Loucy (cell line): Measurements from ENCODE around the gene ZNF423.

Experiments used
- H2AFZ ChIP-seq: fragments of 200-600 bp; sonication (generic); 2 replicates; pipeline ENCODE4 v1.6.0; 2016; ENCODE audit warnings: antibody characterized with exemption, mild to moderate bottlenecking, low read length, moderate library complexity
- H3F3A ChIP-seq: fragments of 200-600 bp; 2 replicates; pipeline ENCODE4 v1.6.0; 2016; ENCODE audit warnings: antibody characterized with exemption, low read depth, mild to moderate bottlenecking
- H3K27me3 ChIP-seq: fragments of 200-600 bp; sonication (generic); 2 replicates; pipeline ENCODE4 v1.6.1; 2014; ENCODE audit warnings: low read length, mild to moderate bottlenecking; ENCODE audit not compliant: insufficient read depth, poor library complexity, severe bottlenecking
- H3K36me3 ChIP-seq: fragments of 200-600 bp; sonication (generic); 2 replicates; pipeline ENCODE4 v1.6.1; 2016; ENCODE audit warnings: low read length; ENCODE audit not compliant: insufficient read depth
- H3K4me1 ChIP-seq: fragments of 200-600 bp; sonication (generic); 2 replicates; pipeline ENCODE4 v1.5.1; 2014; ENCODE audit warnings: low read length, mild to moderate bottlenecking; ENCODE audit not compliant: insufficient read depth, poor library complexity, severe bottlenecking
- H3K4me2 ChIP-seq: fragments of 200-600 bp; sonication (generic); 2 replicates; pipeline ENCODE4 v1.6.0; 2014; ENCODE audit warnings: antibody characterized with exemption, low read length, low read depth, mild to moderate bottlenecking; ENCODE audit not compliant: poor library complexity, severe bottlenecking
- H3K4me3 ChIP-seq: fragments of 200-600 bp; sonication (generic); 2 replicates; pipeline ENCODE4 v1.5.1; 2014; ENCODE audit warnings: low read length, mild to moderate bottlenecking, mixed read lengths; ENCODE audit not compliant: poor library complexity, severe bottlenecking
- H3K79me2 ChIP-seq: fragments of 200-600 bp; sonication (generic); 2 replicates; pipeline ENCODE4 v1.6.1; 2014; ENCODE audit warnings: low read length; ENCODE audit not compliant: insufficient read depth
- H3K9ac ChIP-seq: fragments of 200-600 bp; sonication (generic); 2 replicates; pipeline ENCODE4 v1.6.0; 2014; ENCODE audit warnings: mild to moderate bottlenecking, low read depth, low read length, moderate library complexity; ENCODE audit not compliant: poor library complexity, severe bottlenecking
- H3K9me2 ChIP-seq: fragments of 200-600 bp; sonication (generic); replicated peaks from 2 replicates; pipeline ENCODE4 v1.6.1; 2016; ENCODE audit warnings: low read depth, low read length, mixed read lengths
- H3K9me3 ChIP-seq: fragments of 200-600 bp; sonication (generic); 2 replicates; pipeline ENCODE4 v1.6.1; 2014; ENCODE audit warnings: mild to moderate bottlenecking, antibody characterized with exemption, low read length, low read depth; ENCODE audit not compliant: insufficient read depth
- H4K20me1 ChIP-seq: fragments of 200-600 bp; sonication (generic); 2 replicates; pipeline ENCODE4 v1.6.0; 2014; ENCODE audit warnings: antibody characterized with exemption, low read length, mild to moderate bottlenecking; ENCODE audit not compliant: insufficient read depth, poor library complexity, severe bottlenecking
- EZH2phosphoT487 ChIP-seq: fragments of 200-600 bp; IDR thresholded peaks from 2 replicates; pipeline ENCODE4 v1.6.1; 2018; ENCODE audit warnings: antibody characterized with exemption, mild to moderate bottlenecking, moderate library complexity, borderline replicate concordance
- TF ChIP-seq, protein P1 (sequence below): fragments of 200-600 bp; sonication (generic); conservative IDR thresholded peaks from 2 replicates; pipeline ENCODE4 v1.5.1; 2014; ENCODE audit warnings: mild to moderate bottlenecking, antibody characterized with exemption, low read length

Gene ZNF423

DNA sequence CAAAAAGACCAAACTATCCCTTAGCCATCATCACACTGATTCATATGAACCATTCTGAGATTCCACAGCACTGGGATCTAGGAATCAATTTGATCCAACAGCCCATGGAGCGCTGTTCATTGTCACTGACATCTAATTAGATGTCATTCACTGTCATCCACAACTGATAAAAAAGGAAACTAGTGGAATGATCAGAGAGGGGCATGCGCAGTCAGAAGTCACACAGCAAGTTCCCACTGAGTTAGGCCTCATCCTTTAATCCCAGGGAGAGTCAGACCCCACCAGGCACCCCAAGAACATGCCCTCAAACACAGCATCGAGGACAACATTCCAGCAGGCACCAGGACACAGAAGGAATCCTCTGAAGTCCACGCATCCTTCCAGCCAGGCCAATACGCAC lies 88.5 kb downstream of the ZNF423 start:
- Histone ChIP-seq H2AFZ (no peak overlapping the region), H3K36me3 (no peaks in the 10 kb centered on the region), H3K9me3 (no peaks in the 10 kb centered on the region), H3K9me2 (no peaks in the 10 kb centered on the region), H4K20me1 (no peaks in the 10 kb centered on the region), H3F3A (no peaks in the 10 kb centered on the region), H3K4me3 (no peak overlapping the region), H3K9ac (no peak overlapping the region), H3K79me2 (no peaks in the 10 kb centered on the region), H3K4me2 (no peak overlapping the region), H3K27me3 (no peaks in the 10 kb centered on the region), H3K4me1 (no peaks in the 10 kb centered on the region)
- TF ChIP-seq EZH2phosphoT487 = no peak
- TF ChIP-seq, protein P1, sequence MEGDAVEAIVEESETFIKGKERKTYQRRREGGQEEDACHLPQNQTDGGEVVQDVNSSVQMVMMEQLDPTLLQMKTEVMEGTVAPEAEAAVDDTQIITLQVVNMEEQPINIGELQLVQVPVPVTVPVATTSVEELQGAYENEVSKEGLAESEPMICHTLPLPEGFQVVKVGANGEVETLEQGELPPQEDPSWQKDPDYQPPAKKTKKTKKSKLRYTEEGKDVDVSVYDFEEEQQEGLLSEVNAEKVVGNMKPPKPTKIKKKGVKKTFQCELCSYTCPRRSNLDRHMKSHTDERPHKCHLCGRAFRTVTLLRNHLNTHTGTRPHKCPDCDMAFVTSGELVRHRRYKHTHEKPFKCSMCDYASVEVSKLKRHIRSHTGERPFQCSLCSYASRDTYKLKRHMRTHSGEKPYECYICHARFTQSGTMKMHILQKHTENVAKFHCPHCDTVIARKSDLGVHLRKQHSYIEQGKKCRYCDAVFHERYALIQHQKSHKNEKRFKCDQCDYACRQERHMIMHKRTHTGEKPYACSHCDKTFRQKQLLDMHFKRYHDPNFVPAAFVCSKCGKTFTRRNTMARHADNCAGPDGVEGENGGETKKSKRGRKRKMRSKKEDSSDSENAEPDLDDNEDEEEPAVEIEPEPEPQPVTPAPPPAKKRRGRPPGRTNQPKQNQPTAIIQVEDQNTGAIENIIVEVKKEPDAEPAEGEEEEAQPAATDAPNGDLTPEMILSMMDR = no peak

DNA sequence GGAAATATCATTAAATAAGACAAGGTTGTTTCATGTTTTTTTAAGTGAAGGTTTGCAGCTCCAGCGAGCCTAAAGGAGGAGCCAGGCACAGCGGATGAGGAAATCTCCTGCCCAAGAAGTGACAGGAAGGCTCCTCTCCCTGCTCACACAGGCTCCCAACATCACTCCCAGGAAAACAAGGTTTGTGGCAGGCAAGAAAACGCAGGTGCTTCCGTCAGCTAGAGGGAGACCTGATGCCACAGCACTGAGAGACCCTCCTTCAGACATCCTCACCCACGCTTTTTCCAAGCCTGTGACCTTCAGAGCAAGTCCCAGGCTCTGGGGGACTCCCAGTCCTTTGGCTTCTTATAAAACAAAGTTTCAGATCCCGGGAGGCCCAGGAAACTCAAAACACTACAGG lies 89.7 kb downstream of the ZNF423 start:
- Histone ChIP-seq H2AFZ (no peak overlapping the region), H3K4me1 (no peaks in the 10 kb centered on the region), H3K4me2 (no peak overlapping the region), H3K79me2 (no peaks in the 10 kb centered on the region), H3K9me2 (no peaks in the 10 kb centered on the region), H3K36me3 (no peaks in the 10 kb centered on the region), H4K20me1 (no peaks in the 10 kb centered on the region), H3K27me3 (no peaks in the 10 kb centered on the region), H3K9ac (no peak overlapping the region), H3F3A (no peaks in the 10 kb centered on the region), H3K9me3 (no peaks in the 10 kb centered on the region), H3K4me3 (no peak overlapping the region)
- no peak for TF ChIP-seq EZH2phosphoT487
- TF ChIP-seq, protein P1 = no peak

DNA sequence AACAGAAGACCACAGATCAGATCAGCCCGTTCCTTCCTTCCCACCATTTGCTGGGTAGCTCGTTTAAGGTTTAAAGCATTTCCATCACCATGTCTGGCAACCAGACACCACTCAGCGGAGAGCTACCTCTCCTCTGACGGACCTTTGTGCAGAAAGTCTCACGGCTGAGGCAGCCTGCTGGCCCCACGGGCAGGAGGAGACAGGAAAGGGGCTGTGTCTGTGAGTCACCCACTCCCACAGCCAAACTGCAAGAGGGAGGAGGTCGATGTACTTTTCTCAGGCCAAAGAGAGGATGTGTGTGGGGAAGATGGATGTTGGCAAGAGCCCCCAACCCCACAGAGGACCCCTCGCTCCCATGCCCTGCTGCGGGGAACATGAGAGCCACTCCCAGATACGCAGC lies 92.1 kb downstream of the ZNF423 start:
- no peaks in the 10 kb centered on the region for H3K4me1 ChIP-seq
- no peak overlapping the region for H3K4me2 ChIP-seq
- TF ChIP-seq, protein P1 = no peak
- no peak for TF ChIP-seq EZH2phosphoT487
- H3K27me3 ChIP-seq = no peaks in the 10 kb centered on the region
- no peak overlapping the region for H3K4me3 ChIP-seq
- H3K36me3 ChIP-seq = no peaks in the 10 kb centered on the region
- H2AFZ ChIP-seq = no peak overlapping the region
- no peaks in the 10 kb centered on the region for H4K20me1 ChIP-seq
- no peak overlapping the region for H3K9ac ChIP-seq
- H3K9me2 ChIP-seq = no peaks in the 10 kb centered on the region
- H3F3A ChIP-seq = no peaks in the 10 kb centered on the region
- no peaks in the 10 kb centered on the region for H3K9me3 ChIP-seq
- H3K79me2 ChIP-seq = no peaks in the 10 kb centered on the region
